OCI-LY7 (cell line): ENCODE measurements around the gene RXRA. TPM values are rescaled to one million over a fixed set of nuclear protein-coding genes. Genes with fewer than 3 reads are reported as not detected.

ENCODE experiments used
- BruUV-seq: library from RNA; stranded (reverse); fragments of 400-500 nt; replicated peaks from 2 replicates; lab custom pipeline; 2021; lab: Mats Ljungman, UMichigan
- CTCF ChIA-PET: fragments of 300-600 bp; sonication (Branson Sonifier 250); formaldehyde crosslinking; loops from one replicate; lab custom pipeline; 2022; ENCODE audit warnings: antibody characterized with exemption; ENCODE audit not compliant: unreplicated experiment; lab: Charles Lee
- POLR2A ChIA-PET: fragments of 300-600 bp; sonication (Branson Sonifier 250); formaldehyde crosslinking; loops from one replicate; lab custom pipeline; 2022; ENCODE audit warnings: antibody characterized with exemption; lab: Charles Lee
- DNase-seq: peaks from one replicate; pipeline ENCODE4 v3.0.0-alpha.2; 2015; ENCODE audit warnings: low spot score
- H2AFZ ChIP-seq: fragments of 200-600 bp; sonication (generic), shearing (Covaris generic); 2 replicates; pipeline ENCODE4 v1.6.1; 2014; ENCODE audit warnings: mild to moderate bottlenecking, antibody characterized with exemption, low read length, moderate library complexity
- H3K27ac ChIP-seq: fragments of 200-600 bp; sonication (generic); 2 replicates; pipeline ENCODE4 v1.5.1; 2014; ENCODE audit warnings: mixed run types, low read depth, mild to moderate bottlenecking, moderate library complexity, low read length, inconsistent platforms; ENCODE audit not compliant: poor library complexity, severe bottlenecking
- H3K36me3 ChIP-seq: fragments of 200-600 bp; sonication (generic); 2 replicates; pipeline ENCODE4 v1.6.1; 2014; ENCODE audit warnings: mild to moderate bottlenecking, antibody characterized with exemption, low read length, moderate library complexity, mixed read lengths; ENCODE audit not compliant: insufficient read depth
- H3K4me1 ChIP-seq: fragments of 200-600 bp; sonication (generic); 2 replicates; pipeline ENCODE4 v1.5.1; 2014; ENCODE audit warnings: mild to moderate bottlenecking, low read length; ENCODE audit not compliant: insufficient read depth, poor library complexity, severe bottlenecking
- H3K4me2 ChIP-seq: fragments of 200-600 bp; sonication (generic); 2 replicates; pipeline ENCODE4 v1.6.1; 2014; ENCODE audit warnings: mild to moderate bottlenecking, low read length
- H3K4me3 ChIP-seq: fragments of 200-600 bp; sonication (generic); 2 replicates; pipeline ENCODE4 v1.5.1; 2014; ENCODE audit warnings: mild to moderate bottlenecking, low read depth, low read length; ENCODE audit not compliant: poor library complexity, severe bottlenecking
- H3K79me2 ChIP-seq: fragments of 200-600 bp; sonication (generic); 2 replicates; pipeline ENCODE4 v1.6.1; 2016; ENCODE audit warnings: low read depth, mild to moderate bottlenecking, low read length, moderate library complexity, mixed read lengths; ENCODE audit not compliant: insufficient read depth
- H3K9me2 ChIP-seq: fragments of 200-600 bp; sonication (generic); 2 replicates; pipeline ENCODE4 v1.6.1; 2016; ENCODE audit warnings: mild to moderate bottlenecking, low read length, mixed read lengths; ENCODE audit not compliant: insufficient read depth
- H3K9me3 ChIP-seq: fragments of 200-600 bp; sonication (generic); 2 replicates; pipeline ENCODE4 v1.6.1; 2014; ENCODE audit warnings: mild to moderate bottlenecking, mixed run types, low read length, mixed read lengths
- H4K20me1 ChIP-seq: fragments of 200-600 bp; sonication (generic); 2 replicates; pipeline ENCODE4 v1.6.1; 2014; ENCODE audit warnings: mild to moderate bottlenecking, antibody characterized with exemption, low read length, moderate library complexity, mixed read lengths; ENCODE audit not compliant: insufficient read depth
- EZH2phosphoT487 ChIP-seq: fragments of 200-600 bp; sonication (generic); IDR thresholded peaks from 2 replicates; pipeline ENCODE4 v1.6.1; 2018; ENCODE audit warnings: low read depth, borderline replicate concordance, mild to moderate bottlenecking, mixed run types, antibody characterized with exemption, low read length, moderate library complexity, mixed read lengths
- intact Hi-C: fragments of 100-400 bp; cut with micrococcal nuclease; formaldehyde crosslinking; loops from one replicate; pipeline ENCODE4 v1.10.0; 2022; ENCODE audit not compliant: unreplicated experiment
- total RNA-seq, 2 experiments: library from RNA; depleted of rRNA in 1 of 2; stranded (reverse); fragments of >200 nt in 1 of 2; shearing (Covaris generic) in 1 of 2; gene quantifications; 2 replicates each; pipeline ENCODE4 v1.2.3, GENCODE V29; 2014 to 2022
- TF ChIP-seq, protein P1 (sequence below): fragments of 200-600 bp; sonication (generic); conservative IDR thresholded peaks from 2 replicates; pipeline ENCODE4 v1.5.1; 2014; ENCODE audit warnings: mild to moderate bottlenecking, antibody characterized with exemption, low read length, moderate library complexity, mixed read lengths

Gene RXRA
- total RNA-seq, 2 experiments from 2014 or later, result 0.25 to 0.40 TPM

- H3K4me2 ChIP-seq, result no peak overlapping the region
- ChIA-PET POLR2A (no interaction called here), CTCF (no interaction called here)
- no peaks in the 10 kb centered on the region for H3K79me2 ChIP-seq
- no peak for TF ChIP-seq EZH2phosphoT487
- TF ChIP-seq, protein P1, sequence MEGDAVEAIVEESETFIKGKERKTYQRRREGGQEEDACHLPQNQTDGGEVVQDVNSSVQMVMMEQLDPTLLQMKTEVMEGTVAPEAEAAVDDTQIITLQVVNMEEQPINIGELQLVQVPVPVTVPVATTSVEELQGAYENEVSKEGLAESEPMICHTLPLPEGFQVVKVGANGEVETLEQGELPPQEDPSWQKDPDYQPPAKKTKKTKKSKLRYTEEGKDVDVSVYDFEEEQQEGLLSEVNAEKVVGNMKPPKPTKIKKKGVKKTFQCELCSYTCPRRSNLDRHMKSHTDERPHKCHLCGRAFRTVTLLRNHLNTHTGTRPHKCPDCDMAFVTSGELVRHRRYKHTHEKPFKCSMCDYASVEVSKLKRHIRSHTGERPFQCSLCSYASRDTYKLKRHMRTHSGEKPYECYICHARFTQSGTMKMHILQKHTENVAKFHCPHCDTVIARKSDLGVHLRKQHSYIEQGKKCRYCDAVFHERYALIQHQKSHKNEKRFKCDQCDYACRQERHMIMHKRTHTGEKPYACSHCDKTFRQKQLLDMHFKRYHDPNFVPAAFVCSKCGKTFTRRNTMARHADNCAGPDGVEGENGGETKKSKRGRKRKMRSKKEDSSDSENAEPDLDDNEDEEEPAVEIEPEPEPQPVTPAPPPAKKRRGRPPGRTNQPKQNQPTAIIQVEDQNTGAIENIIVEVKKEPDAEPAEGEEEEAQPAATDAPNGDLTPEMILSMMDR, result no peak
- no peaks in the 10 kb centered on the region for H3K9me3 ChIP-seq
- H2AFZ ChIP-seq, result no peak overlapping the region
- no peaks in the 10 kb centered on the region for H3K9me2 ChIP-seq
- no peaks in the 10 kb centered on the region for H3K4me1 ChIP-seq
- H3K36me3 ChIP-seq, result no peaks in the 10 kb centered on the region
- BruUV-seq, result no TSS peak
- intact Hi-C loops, result no loop called here
- no peak overlapping the region for H3K4me3 ChIP-seq
- no peak overlapping the region for H3K27ac ChIP-seq
- no peaks in the 10 kb centered on the region for H4K20me1 ChIP-seq
- no peak for DNase-seq
These were observed 1.5 kb downstream of the RXRA start for GRCh38 chr9:134327671-134328231.

GRCh38 chr9:134328341-134328840 lies 2.1 kb downstream of the RXRA start:
- ChIA-PET POLR2A (no interaction called here), CTCF (no interaction called here)

More at GRCh38 chr9:134328341-134328840, 2.1 kb downstream of the RXRA start:
- BruUV-seq, result no TSS peak
- Histone ChIP-seq H3K4me1 (no peaks in the 10 kb centered on the region), H3K9me2 (no peaks in the 10 kb centered on the region), H4K20me1 (no peaks in the 10 kb centered on the region), H3K27ac (no peak overlapping the region), H3K4me3 (no peak overlapping the region), H2AFZ (no peak overlapping the region), H3K9me3 (no peaks in the 10 kb centered on the region), H3K79me2 (no peaks in the 10 kb centered on the region), H3K36me3 (no peaks in the 10 kb centered on the region), H3K4me2 (no peak overlapping the region)
- intact Hi-C loops, result no loop called here
- no peak for DNase-seq
- no peak for TF ChIP-seq EZH2phosphoT487
- TF ChIP-seq, protein P1, result no peak
